GM23248 (cell line): ENCODE data around the gene PFDN1.

Experiments
- EZH2 ChIP-seq: fragments of 200-600 bp; sonication (generic); IDR thresholded peaks from 2 replicates; pipeline ENCODE4 v1.6.1; 2018; ENCODE audit warnings: antibody characterized with exemption, mild to moderate bottlenecking; ENCODE audit not compliant: insufficient read depth, poor library complexity, severe bottlenecking
- EZH2phosphoT487 ChIP-seq: fragments of 200-600 bp; sonication (generic); IDR thresholded peaks from 2 replicates; pipeline ENCODE4 v1.6.1; 2018; ENCODE audit warnings: antibody characterized with exemption, moderate library complexity, mild to moderate bottlenecking, low read depth; ENCODE audit not compliant: insufficient read depth

- TF ChIP-seq EZH2 (no peak), EZH2phosphoT487 (no peak)
Measured at GRCh38 chr5:140240987-140241706, 61.8 kb downstream of the PFDN1 start.
